Loucy (cell line): ENCODE results near the gene MYOZ3.

Source experiments
- CTCF ChIP-seq: fragments of 200-600 bp; sonication (generic); conservative IDR thresholded peaks from 2 replicates; pipeline ENCODE4 v1.5.1; 2014; ENCODE audit warnings: mild to moderate bottlenecking, antibody characterized with exemption, low read length
- EZH2phosphoT487 ChIP-seq: fragments of 200-600 bp; IDR thresholded peaks from 2 replicates; pipeline ENCODE4 v1.6.1; 2018; ENCODE audit warnings: antibody characterized with exemption, mild to moderate bottlenecking, moderate library complexity, borderline replicate concordance

GRCh38 chr5:150627731-150628545 is 33.1 kb upstream of the MYOZ3 start:
- TF ChIP-seq CTCF (no peak), EZH2phosphoT487 (no peak)
